Stimulated activated CD4-positive, alpha-beta T cell treated with anti-CD3 and anti-CD28 coated beads, TNF-alpha, amount 100 ng/mL, for 1 hour (primary cell): ENCODE results near the gene NPC1.
A peak's percentile ranks its signal among the peaks of the same experiment; 100 is the strongest.
"Not testable (repeated sequence)": the region's sequence is repeated elsewhere in the genome, so short reads cannot be mapped to it uniquely, and the experiment has no call there.

ENCODE experiments used
- DNase-seq, 3 donors: peaks; one replicate each; pipeline ENCODE4 v3.0.0-alpha.2; 2020; ENCODE audit warnings: low read depth in 3 of 3, low spot score in 1 of 3

NPC1 gene

DNA sequence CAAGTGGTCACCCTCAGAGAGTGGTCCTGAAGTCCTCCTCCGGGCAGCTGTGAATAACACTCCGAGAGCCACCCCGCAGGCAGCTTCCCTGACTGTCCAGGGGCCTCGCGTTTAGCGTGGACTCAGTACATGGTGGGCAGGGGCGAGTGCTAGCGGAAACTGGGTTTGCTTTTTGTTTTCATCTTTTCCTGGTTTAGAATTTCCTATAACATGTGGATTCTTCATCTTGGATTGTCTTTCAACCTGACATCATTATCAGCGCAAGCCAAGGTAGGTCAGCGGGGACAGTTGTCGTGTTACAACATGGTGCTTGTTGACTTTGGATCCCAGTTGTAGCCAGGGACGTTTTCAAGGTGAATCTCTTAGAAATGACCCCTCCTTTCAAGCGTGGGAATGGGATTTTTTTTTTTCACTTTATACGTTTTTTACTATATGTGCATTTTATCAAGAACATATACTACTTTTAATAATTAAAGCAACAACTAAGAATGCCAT lies 62.0 kb downstream of the NPC1 start:
- DNase-seq = no peak

- no peak for DNase-seq
Observed at GRCh38 chr18:23523429-23524212, 62.7 kb downstream of the NPC1 start.

- no peak for DNase-seq
Observed at GRCh38 chr18:23521907-23522306, 64.4 kb downstream of the NPC1 start.

DNA sequence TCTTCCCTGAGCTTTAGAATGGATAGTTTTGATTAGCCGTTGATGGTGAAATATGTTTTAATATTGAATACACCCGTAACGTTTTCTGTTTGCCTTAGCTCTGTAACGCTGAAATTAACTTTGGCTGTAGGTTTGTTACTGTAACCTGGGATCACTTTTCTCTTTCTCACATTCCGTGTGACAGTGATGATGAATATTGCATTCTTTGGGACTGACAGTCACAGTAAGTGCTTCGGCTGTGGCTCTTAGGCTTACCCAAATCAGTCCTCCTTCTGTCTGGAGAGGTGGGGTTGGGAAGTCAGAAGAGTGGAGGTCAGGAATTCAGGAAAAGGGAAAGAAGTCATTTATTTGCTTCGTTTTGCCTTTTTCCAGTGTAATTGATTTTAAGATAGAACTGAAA lies 65.0 kb downstream of the NPC1 start:
- DNase-seq = no peak

DNA sequence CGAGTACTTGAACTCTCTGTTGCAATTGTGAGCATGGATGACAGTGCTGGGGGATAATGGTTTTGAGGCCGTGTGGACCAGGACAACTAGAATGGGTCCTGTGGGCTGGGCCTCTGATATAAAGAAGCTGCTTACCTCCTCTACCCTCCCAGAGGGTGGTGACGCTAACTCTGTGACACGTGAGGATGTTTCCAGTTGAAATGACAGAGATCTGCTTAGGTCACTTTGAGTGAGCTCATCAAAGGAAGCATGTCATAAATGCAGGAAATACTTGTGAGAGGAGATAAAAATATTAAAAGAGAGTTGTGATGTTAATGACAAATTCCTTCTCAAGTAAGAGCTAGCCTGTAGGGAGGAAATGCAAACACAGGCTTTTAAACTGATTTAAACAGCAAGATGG lies 66.6 kb downstream of the NPC1 start:
- no peak for DNase-seq

GRCh38 chr18:23515911-23516546 lies 70.3 kb downstream of the NPC1 start:
- peak; percentile 40 to 53 (median 49) for DNase-seq

GRCh38 chr18:23512641-23513040 lies 73.7 kb downstream of the NPC1 start:
- DNase-seq = no peak

DNA sequence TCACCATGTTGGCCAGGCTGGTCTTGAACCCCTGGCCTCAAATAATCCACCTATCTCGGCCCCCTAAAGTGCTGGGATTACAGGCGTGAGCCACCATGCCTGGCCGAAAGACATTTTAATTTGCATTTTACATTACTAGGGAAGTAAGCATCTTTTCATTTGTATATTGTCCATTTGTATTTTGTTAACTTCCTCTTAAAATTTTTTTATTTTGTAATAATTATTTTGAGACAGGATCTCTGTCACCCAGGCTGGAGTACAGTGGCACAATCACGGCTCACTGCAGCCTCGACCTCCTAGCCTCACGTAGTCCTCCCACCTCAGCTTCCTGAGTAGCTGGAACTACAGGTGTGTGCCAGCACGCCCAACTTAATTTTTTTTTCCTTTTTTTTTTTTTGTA lies 74.1 kb downstream of the NPC1 start:
- DNase-seq = not testable (repeated sequence)

GRCh38 chr18:23510923-23511322 lies 75.4 kb downstream of the NPC1 start:
- DNase-seq = not testable (repeated sequence)

DNA sequence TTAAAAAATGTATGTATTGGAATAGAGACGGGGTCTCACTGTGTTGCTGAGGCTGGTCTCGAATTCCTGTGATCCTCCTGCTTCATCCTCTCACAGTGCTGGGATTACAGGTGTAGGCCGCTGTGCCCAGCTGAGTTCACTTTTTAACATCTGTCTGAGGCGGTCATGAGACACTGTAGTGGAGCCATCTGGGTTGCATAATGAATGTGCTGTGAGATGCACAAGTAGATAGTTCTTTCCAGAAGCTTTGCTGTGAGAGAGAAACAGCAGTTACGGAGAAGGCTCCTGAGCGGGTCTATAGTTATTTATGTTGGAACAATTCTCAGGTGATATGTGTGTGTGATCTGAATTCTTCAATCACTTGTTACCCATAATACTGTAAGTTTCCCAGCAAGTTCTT lies 79.9 kb downstream of the NPC1 start:
- DNase-seq = no peak

- DNase-seq = no peak
Observed at GRCh38 chr18:23504720-23505119, 81.6 kb downstream of the NPC1 start.

GRCh38 chr18:23503963-23504344 lies 82.4 kb downstream of the NPC1 start:
- DNase-seq = no peak

- DNase-seq = peak; percentile 93 to 99 (median 97)
Observed at GRCh38 chr18:23503038-23503962, 83.0 kb downstream of the NPC1 start, which contains the start of gene RMC1. RMC1 (plus strand) TSS chr18:23503511; CDS start chr18:23503619, 108 bp downstream.

- no peak for DNase-seq
Observed at GRCh38 chr18:23502516-23503037, 83.7 kb downstream of the NPC1 start.

DNA sequence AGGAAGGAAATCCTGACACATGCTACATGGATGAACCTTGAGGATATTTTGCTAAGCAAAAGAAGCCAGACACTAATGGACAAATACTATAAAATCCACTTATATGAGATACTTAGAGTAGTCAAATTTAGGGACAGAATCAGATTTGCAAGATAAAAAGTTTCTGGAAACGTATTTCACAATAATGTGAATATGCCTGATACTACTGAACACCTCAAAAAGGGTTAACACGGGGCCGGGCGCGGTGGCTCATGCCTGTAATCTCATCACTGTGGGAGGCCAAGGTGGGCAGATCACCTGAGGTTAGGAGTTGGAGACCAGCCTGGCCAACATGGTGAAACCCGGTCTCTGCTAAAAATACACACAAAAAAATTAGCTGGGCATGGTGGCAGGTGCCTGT lies 84.7 kb downstream of the NPC1 start:
- no peak for DNase-seq

DNA sequence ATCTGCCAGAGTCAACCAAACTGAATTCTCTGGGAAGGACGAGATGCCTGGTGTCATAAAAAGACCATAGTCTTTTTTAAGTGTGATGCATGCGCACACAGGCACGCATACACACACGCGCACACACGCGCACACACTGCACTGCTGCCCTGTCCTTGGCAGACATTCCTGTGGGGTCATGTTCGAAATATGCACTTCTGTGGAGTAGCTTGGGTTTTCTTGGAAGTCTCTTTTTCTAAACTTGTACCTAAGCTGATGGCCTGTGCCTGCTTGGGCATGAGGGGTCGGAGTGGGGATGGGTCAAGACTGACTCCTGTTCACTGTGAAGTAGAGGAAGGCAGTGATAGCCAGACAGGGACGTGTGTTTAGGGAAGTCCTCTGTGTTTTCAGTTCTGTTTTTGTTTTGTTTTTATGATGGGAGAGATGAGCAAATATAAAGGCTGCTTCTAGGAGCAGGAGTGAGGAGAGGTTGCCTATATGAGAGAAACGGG lies 87.0 kb downstream of the NPC1 start:
- DNase-seq = no peak

GRCh38 chr18:23498877-23499276 lies 87.4 kb downstream of the NPC1 start:
- peak in 2 of 3 donors; percentile 32 to 56 for DNase-seq

DNA sequence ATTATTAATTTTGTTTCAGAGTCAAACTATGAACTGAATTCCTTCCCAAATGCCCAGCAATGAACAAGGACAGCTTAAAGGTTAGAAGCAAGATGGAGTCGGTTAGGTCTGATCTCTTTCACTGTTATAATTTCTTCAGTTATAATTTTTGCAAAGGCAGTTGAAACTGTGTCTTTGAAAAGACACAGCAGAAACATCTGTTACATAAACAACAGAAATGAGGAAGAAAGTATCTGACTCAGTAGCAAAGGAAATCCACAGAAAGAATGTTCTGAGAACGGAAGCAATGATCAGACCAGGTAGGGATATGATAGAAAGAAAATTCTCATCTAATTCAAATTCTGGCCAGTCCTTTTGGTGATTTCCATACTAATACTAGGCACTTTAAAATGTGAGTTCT lies 88.2 kb downstream of the NPC1 start:
- DNase-seq = no peak

DNA sequence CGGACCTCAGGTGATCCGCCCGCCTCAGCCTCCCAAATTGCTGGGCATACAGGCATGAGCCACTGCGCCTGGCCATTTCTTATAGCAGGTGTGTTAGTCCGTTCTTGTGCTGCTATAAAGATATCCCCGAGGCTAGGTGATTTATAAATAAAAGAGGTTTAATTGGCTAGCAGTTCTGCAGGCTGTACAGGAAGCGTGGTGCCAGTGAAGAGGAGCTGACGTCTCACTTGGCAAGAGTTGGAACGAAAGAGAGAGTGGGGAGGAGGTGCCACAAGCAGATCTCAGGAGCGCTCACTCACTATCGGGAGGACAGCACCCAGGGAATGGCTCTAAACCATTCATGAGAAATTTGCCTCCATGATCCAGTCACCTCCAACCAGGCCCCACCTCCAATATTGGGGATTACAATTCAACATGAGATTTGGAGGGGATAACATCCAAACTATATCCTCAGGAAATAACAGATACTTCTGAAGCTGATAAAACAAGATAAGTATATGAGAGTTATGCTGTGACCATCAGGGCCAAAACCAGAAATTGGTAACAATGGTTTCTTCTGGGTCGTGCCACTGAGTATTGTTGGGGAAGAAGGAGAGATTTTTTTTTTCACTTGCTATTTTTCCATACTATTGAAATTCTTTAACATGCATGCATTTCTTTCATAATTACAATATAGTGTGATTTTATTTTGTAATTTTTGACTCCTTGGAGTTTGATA lies 90.4 kb downstream of the NPC1 start:
- no peak for DNase-seq

- no peak for DNase-seq
Observed at GRCh38 chr18:23494992-23495391, 91.3 kb downstream of the NPC1 start.
